Measurements from ENCODE around the gene GALNT8.

The GALNT8 gene

GRCh38 chr12:4796216-4796615, 76.0 kb downstream of the GALNT8 start:
- Histone ChIP-seq H3K36me3 (ENCODE audit: insufficient read depth, low read length) (no peaks in the 10 kb centered on the region), H3K27ac (ENCODE audit: low read depth, low read length) (no peak overlapping the region), H3K27me3 (ENCODE audit: insufficient read depth, low read length) (no peaks in the 10 kb centered on the region; the same call in 1 of the 2 replicates), H3K4me1 (ENCODE audit: control insufficient read depth, insufficient read depth, low read length, unreplicated experiment) (no peaks in the 10 kb centered on the region), H3K79me2 (ENCODE audit: control insufficient read depth, insufficient read depth, low read length, unreplicated experiment) (no peaks in the 10 kb centered on the region), H2AFZ (ENCODE audit: low read length, unreplicated experiment) (no peak overlapping the region), H3K4me3 (ENCODE audit: low read depth, low read length) (no peak overlapping the region)

GRCh38 chr12:4796694-4797482, 76.7 kb downstream of the GALNT8 start:
- Histone ChIP-seq H3K79me2 (ENCODE audit: control insufficient read depth, insufficient read depth, low read length, unreplicated experiment) (no peaks in the 10 kb centered on the region), H2AFZ (ENCODE audit: low read length, unreplicated experiment) (no peak overlapping the region), H3K36me3 (ENCODE audit: insufficient read depth, low read length) (no peaks in the 10 kb centered on the region), H3K4me3 (ENCODE audit: low read depth, low read length) (no peak overlapping the region), H3K4me1 (ENCODE audit: control insufficient read depth, insufficient read depth, low read length, unreplicated experiment) (no peaks in the 10 kb centered on the region), H3K27ac (ENCODE audit: low read depth, low read length) (no peak overlapping the region), H3K27me3 (ENCODE audit: insufficient read depth, low read length) (no peaks in the 10 kb centered on the region; the same call in 1 of the 2 replicates)

DNA sequence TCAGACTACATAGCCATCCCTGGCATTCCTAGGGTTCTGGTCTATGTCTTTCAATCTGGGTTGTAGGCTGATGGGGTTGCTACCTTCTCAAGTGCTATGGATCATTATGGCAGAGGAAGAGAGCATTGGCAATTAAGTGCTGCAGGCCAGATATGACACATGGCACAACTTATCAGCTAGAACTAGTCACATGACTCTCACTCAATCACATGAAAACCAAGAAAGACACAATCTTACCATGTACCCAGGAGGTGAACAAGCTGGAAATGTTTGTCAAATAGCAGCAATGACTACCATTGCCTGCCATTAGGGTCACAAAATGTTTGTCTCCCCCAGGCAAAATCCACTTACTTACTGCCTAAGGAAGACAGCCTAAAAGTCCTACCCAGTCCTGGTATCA, 80.4 kb downstream of the GALNT8 start:
- H3K4me1 ChIP-seq (ENCODE audit: control insufficient read depth, insufficient read depth, low read length, unreplicated experiment): no peaks in the 10 kb centered on the region
- no peaks in the 10 kb centered on the region for H3K36me3 ChIP-seq (ENCODE audit: insufficient read depth, low read length)
- no peak overlapping the region for H3K4me3 ChIP-seq (ENCODE audit: low read depth, low read length)
- H3K27ac ChIP-seq (ENCODE audit: low read depth, low read length): no peak overlapping the region
- no peaks in the 10 kb centered on the region for H3K79me2 ChIP-seq (ENCODE audit: control insufficient read depth, insufficient read depth, low read length, unreplicated experiment)
- no peaks in the 10 kb centered on the region; the same call in 1 of the 2 replicates for H3K27me3 ChIP-seq (ENCODE audit: insufficient read depth, low read length)
- H2AFZ ChIP-seq (ENCODE audit: low read length, unreplicated experiment): no peak overlapping the region

DNA sequence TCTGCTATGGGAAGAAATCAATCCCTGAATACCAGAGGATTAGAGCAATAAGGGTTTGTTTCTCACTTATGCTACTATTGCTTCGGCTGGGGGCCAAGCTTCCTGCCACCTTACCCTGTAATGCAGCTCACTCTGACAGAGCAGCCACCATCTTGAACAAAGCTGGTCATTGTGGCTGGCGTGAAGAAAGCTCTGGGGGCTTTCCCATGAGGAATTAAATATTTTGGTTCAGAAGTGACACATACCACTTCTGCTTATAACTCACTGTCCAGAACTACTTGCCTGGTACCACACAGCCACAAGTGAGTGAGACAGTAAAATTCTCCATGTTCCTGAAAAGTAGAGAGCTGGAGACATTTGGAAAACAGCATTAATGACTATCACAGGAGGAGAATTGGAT, 82.6 kb downstream of the GALNT8 start:
- no peak overlapping the region for H2AFZ ChIP-seq (ENCODE audit: low read length, unreplicated experiment)
- no peaks in the 10 kb centered on the region for H3K4me1 ChIP-seq (ENCODE audit: control insufficient read depth, insufficient read depth, low read length, unreplicated experiment)
- H3K27ac ChIP-seq (ENCODE audit: low read depth, low read length): no peak overlapping the region
- no peaks in the 10 kb centered on the region for H3K79me2 ChIP-seq (ENCODE audit: control insufficient read depth, insufficient read depth, low read length, unreplicated experiment)
- no peaks in the 10 kb centered on the region for H3K36me3 ChIP-seq (ENCODE audit: insufficient read depth, low read length)
- H3K4me3 ChIP-seq (ENCODE audit: low read depth, low read length): no peak overlapping the region
- no peaks in the 10 kb centered on the region; the same call in 1 of the 2 replicates for H3K27me3 ChIP-seq (ENCODE audit: insufficient read depth, low read length)

- Histone ChIP-seq H2AFZ (ENCODE audit: low read length, unreplicated experiment) (no peak overlapping the region), H3K4me1 (ENCODE audit: control insufficient read depth, insufficient read depth, low read length, unreplicated experiment) (no peaks in the 10 kb centered on the region), H3K36me3 (ENCODE audit: insufficient read depth, low read length) (no peaks in the 10 kb centered on the region), H3K27ac (ENCODE audit: low read depth, low read length) (no peak overlapping the region), H3K79me2 (ENCODE audit: control insufficient read depth, insufficient read depth, low read length, unreplicated experiment) (no peaks in the 10 kb centered on the region), H3K4me3 (ENCODE audit: low read depth, low read length) (no peak overlapping the region), H3K27me3 (ENCODE audit: insufficient read depth, low read length) (peaks cover 17% of the 10 kb centered on the region; the same call in 1 of the 2 replicates)
Observed at GRCh38 chr12:4806439-4807115, 86.4 kb downstream of the GALNT8 start.

GRCh38 chr12:4807116-4807783, 87.0 kb downstream of the GALNT8 start:
- Histone ChIP-seq H2AFZ (ENCODE audit: low read length, unreplicated experiment) (no peak overlapping the region), H3K4me1 (ENCODE audit: control insufficient read depth, insufficient read depth, low read length, unreplicated experiment) (no peaks in the 10 kb centered on the region), H3K27ac (ENCODE audit: low read depth, low read length) (no peak overlapping the region), H3K27me3 (ENCODE audit: insufficient read depth, low read length) (peaks cover 17% of the 10 kb centered on the region; the same call in 1 of the 2 replicates), H3K79me2 (ENCODE audit: control insufficient read depth, insufficient read depth, low read length, unreplicated experiment) (no peaks in the 10 kb centered on the region), H3K4me3 (ENCODE audit: low read depth, low read length) (no peak overlapping the region), H3K36me3 (ENCODE audit: insufficient read depth, low read length) (no peaks in the 10 kb centered on the region)

DNA sequence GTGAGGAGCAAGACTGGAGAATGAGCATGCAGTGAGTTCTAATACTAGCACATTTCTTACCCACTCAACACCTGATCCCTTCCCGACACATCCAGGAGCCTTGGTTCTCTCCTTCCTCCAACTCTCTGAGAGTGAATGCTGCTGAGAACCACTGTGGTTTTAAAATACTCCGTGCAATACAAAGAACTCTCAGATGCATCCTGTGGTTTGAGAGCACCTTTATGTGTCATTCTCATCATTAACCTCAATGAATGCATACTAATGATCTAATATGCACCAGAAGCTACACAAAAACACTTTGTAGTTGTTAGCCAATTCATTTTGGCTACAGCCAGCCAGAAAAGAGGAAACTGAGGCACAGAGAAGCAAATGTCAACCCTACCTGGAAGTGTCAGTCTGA, 87.6 kb downstream of the GALNT8 start:
- peaks cover 17% of the 10 kb centered on the region; the same call in 1 of the 2 replicates for H3K27me3 ChIP-seq (ENCODE audit: insufficient read depth, low read length)
- H3K4me3 ChIP-seq (ENCODE audit: low read depth, low read length): no peak overlapping the region
- no peak overlapping the region for H3K27ac ChIP-seq (ENCODE audit: low read depth, low read length)
- H3K36me3 ChIP-seq (ENCODE audit: insufficient read depth, low read length): no peaks in the 10 kb centered on the region
- H3K4me1 ChIP-seq (ENCODE audit: control insufficient read depth, insufficient read depth, low read length, unreplicated experiment): no peaks in the 10 kb centered on the region
- no peaks in the 10 kb centered on the region for H3K79me2 ChIP-seq (ENCODE audit: control insufficient read depth, insufficient read depth, low read length, unreplicated experiment)
- no peak overlapping the region for H2AFZ ChIP-seq (ENCODE audit: low read length, unreplicated experiment)

DNA sequence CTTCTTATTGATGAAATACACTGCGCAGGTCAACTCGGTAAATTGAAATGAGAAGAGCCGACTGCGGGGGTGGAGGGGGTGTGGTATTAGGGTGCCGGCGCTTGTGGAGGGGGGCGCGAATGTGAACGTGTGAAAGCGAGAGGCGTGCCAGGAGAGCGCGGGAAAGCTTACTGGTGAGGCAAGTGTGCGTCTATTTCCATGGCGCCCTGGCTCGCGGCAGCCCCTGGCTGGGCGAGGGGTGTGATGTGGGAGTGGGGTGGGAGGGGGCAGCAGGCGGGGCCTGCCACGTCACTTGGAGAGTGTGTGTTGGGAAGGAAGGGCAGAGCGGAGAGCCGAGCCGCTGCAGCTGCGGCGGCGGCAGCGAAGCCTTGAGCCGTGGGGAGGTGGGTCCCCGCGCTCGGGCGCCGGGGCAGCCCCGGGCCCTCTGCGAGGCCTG, 88.8 kb downstream of the GALNT8 start:
- Histone ChIP-seq H3K27ac (ENCODE audit: low read depth, low read length) (no peak overlapping the region), H2AFZ (ENCODE audit: low read length, unreplicated experiment) (no peak overlapping the region), H3K27me3 (ENCODE audit: insufficient read depth, low read length) (peaks cover 17% of the 10 kb centered on the region; the same call in 1 of the 2 replicates), H3K4me3 (ENCODE audit: low read depth, low read length) (no peak overlapping the region), H3K79me2 (ENCODE audit: control insufficient read depth, insufficient read depth, low read length, unreplicated experiment) (no peaks in the 10 kb centered on the region), H3K36me3 (ENCODE audit: insufficient read depth, low read length) (no peaks in the 10 kb centered on the region), H3K4me1 (ENCODE audit: control insufficient read depth, insufficient read depth, low read length, unreplicated experiment) (no peaks in the 10 kb centered on the region)

GRCh38 chr12:4809449-4810218, 89.4 kb downstream of the GALNT8 start:
- Histone ChIP-seq H3K79me2 (ENCODE audit: control insufficient read depth, insufficient read depth, low read length, unreplicated experiment) (no peaks in the 10 kb centered on the region), H3K36me3 (ENCODE audit: insufficient read depth, low read length) (no peaks in the 10 kb centered on the region), H2AFZ (ENCODE audit: low read length, unreplicated experiment) (no peak overlapping the region), H3K27me3 (ENCODE audit: insufficient read depth, low read length) (peaks cover 17% of the 10 kb centered on the region; the same call in 1 of the 2 replicates), H3K4me3 (ENCODE audit: low read depth, low read length) (no peak overlapping the region), H3K27ac (ENCODE audit: low read depth, low read length) (no peak overlapping the region), H3K4me1 (ENCODE audit: control insufficient read depth, insufficient read depth, low read length, unreplicated experiment) (no peaks in the 10 kb centered on the region)

DNA sequence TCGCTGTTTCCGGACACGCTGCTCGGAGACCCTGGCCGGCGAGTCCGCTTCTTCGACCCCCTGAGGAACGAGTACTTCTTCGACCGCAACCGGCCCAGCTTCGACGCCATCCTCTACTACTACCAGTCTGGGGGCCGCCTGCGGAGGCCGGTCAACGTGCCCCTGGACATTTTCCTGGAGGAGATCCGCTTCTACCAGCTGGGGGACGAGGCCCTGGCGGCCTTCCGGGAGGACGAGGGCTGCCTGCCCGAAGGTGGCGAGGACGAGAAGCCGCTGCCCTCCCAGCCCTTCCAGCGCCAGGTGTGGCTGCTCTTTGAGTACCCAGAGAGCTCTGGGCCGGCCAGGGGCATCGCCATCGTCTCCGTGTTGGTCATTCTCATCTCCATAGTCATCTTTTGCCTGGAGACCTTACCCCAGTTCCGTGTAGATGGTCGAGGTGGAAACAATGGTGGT, 90.0 kb downstream of the GALNT8 start:
- H2AFZ ChIP-seq (ENCODE audit: low read length, unreplicated experiment): no peak overlapping the region
- H3K4me1 ChIP-seq (ENCODE audit: control insufficient read depth, insufficient read depth, low read length, unreplicated experiment): no peaks in the 10 kb centered on the region
- no peaks in the 10 kb centered on the region for H3K36me3 ChIP-seq (ENCODE audit: insufficient read depth, low read length)
- H3K79me2 ChIP-seq (ENCODE audit: control insufficient read depth, insufficient read depth, low read length, unreplicated experiment): no peaks in the 10 kb centered on the region
- H3K4me3 ChIP-seq (ENCODE audit: low read depth, low read length): no peak overlapping the region
- peaks cover 17% of the 10 kb centered on the region; the same call in 1 of the 2 replicates for H3K27me3 ChIP-seq (ENCODE audit: insufficient read depth, low read length)
- H3K27ac ChIP-seq (ENCODE audit: low read depth, low read length): no peak overlapping the region

All from ACC112 (cell line).